HG02981 (cell line): ENCODE results near the gene EMC1.
"Not testable (repeated sequence)": the region's sequence is repeated elsewhere in the genome, so short reads cannot be mapped to it uniquely, and the experiment has no call there.

Source experiments
- ATAC-seq: cut with Tn5 transposase; IDR thresholded peaks from one replicate; pipeline ENCODE4 v1.9.1; 2021; ENCODE audit warnings: mild to moderate bottlenecking, moderate library complexity; ENCODE audit not compliant: unreplicated experiment

The EMC1 gene

GRCh38 chr1:19196331-19196730, 55.0 kb downstream of the EMC1 start:
- no peak for ATAC-seq

GRCh38 chr1:19193004-19193403, 58.3 kb downstream of the EMC1 start:
- no peak for ATAC-seq

DNA sequence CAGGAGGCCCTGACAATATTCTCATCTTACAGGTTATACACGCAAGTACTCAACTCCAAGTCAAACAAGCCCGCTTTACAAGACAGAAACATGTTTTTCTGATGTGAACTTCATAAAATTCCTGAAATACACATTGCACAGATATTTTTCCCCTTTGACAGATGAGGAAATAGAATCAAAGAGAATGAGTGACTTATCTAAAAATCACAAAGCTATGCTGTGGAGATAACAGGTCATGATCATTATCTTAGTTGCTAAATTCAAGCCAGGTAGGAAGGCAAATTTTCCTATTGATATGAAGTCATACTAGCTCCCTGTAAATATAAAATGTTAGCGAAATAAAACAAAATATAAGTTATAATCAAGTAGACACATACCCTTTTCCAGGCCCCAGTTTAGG, 59.5 kb downstream of the EMC1 start:
- ATAC-seq, result no peak

DNA sequence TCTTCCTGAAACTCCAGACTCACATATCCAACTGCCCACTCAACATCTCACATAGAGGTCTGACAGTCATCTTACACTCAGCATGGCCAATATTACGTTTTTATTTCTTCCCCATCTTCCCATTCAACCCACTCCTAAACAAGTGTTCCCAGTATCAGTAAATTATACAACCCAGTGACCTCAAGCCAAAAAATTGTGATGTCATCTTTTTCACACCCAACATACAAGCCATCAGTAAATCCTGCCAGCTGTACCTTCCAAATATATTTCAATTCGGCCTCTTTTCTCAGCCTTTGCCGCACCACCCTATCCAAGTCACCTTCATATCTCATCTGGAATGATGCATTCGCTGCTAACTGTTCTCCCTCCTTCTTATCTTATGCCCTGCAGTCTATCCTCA, 60.9 kb downstream of the EMC1 start:
- ATAC-seq, result no peak

- ATAC-seq, result no peak
Measured at GRCh38 chr1:19189270-19189669, 62.1 kb downstream of the EMC1 start.

- ATAC-seq, result no peak
Measured at GRCh38 chr1:19187852-19188251, 63.5 kb downstream of the EMC1 start.

- no peak for ATAC-seq
Measured at GRCh38 chr1:19186001-19186400, 65.3 kb downstream of the EMC1 start.

- no peak for ATAC-seq
Measured at GRCh38 chr1:19182223-19182622, 69.1 kb downstream of the EMC1 start.

- ATAC-seq, result not testable (repeated sequence)
Measured at GRCh38 chr1:19180265-19180657, 71.1 kb downstream of the EMC1 start.

DNA sequence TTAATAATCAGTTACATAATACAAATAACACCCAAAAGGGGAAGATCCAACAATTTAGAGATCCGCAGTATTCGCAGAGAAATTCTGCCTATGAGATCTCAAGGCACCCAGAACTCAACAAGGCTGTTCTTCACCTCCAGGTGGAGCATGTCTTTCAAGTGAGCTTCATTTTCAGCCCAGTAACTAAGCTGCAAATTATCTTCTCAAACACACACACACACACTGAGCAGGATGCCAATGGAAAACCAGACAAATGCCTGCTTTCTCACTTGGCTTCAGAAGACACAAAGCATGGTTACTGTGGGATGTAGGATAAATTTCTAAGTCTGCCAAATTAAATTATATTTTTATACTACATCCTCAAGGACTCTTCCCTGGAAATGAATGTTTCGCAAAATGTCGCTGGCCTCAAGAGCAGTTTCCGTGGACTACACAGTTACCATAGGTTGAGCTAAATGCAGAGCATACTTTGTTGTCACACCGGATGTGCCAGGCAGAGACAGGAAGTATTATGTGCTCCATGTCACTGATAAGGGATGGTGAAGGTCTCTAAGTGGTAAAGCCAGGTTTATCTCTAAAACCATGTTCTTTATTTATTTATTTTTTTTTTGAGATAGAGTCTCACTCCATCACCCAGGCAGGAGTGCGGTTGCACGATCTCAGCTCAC, 71.6 kb downstream of the EMC1 start:
- no peak for ATAC-seq

GRCh38 chr1:19178734-19179398, 72.5 kb downstream of the EMC1 start:
- no peak for ATAC-seq

DNA sequence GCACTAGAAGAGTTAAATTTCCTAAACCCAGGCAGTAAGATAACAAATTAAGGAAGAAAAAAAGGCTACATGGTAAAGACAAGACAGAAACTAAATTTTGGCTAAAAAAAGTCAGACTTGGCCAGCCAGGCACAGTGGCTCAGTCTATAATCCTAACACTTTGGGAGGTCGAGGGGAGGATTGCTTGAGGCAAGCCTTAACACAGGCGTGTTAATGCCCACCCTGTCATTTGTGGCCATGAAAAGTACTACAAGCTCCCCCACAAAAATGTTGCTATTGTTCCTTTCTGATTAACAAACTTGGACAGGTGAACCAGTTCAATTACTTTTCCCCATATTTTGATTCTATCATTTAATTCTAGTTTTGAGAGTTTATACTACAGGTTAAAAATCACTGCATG, 73.5 kb downstream of the EMC1 start:
- no peak for ATAC-seq

GRCh38 chr1:19169642-19170041, 81.7 kb downstream of the EMC1 start:
- no peak for ATAC-seq

DNA sequence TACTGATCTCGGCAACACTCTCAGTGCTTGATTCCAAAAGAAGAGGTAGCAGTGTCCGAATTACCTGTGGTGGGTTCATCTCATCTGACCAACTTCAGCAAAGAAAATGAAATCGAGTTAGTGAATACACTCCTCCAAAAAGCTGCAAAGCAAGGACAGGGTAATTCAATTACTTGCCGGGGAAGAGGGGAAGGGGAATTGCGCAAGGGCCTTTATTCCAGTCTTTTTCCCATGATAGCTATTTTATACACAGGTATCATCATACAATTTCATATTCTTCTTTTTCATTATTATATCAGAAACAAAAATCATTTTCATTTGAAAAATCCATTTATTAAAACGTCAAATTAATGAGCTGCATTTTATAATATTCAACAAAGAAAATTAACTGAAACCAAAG, 84.2 kb downstream of the EMC1 start:
- no peak for ATAC-seq

DNA sequence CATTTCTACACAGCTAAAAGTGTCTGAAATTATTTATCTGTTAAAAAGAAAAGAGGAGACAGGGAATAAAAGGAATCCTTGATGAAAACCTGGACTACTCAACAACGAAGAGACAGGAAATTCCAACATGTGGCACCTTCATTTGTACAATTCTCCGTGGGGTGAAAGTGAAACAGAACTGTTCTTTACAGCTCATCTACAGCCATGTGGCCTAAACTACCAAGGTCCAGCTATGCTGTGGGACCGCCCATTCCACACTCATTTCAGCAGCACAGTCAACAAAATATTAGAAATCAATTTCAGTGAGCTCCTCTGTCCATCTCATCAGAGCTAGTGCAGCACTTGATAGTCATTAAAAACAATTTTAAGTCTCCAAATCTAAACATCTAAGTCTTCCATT, 85.3 kb downstream of the EMC1 start:
- no peak for ATAC-seq
